A673 (cell line): ENCODE data around the gene PABPN1L.

ENCODE experiments used
- EZH2 ChIP-seq: fragments of 200-600 bp; sonication (generic); IDR thresholded peaks from 2 replicates; pipeline ENCODE4 v1.6.1; 2017; ENCODE audit warnings: borderline replicate concordance, low read depth, mild to moderate bottlenecking, mixed read lengths, antibody characterized with exemption, low read length; ENCODE audit not compliant: poor library complexity, severe bottlenecking
- TF ChIP-seq, protein P1 (sequence below): fragments of 300-800, 200-600 bp; sonication (generic); conservative IDR thresholded peaks from 2 replicates; pipeline ENCODE4 v1.5.1; 2017; ENCODE audit warnings: low read depth, mild to moderate bottlenecking, antibody characterized with exemption, low read length, moderate library complexity, mixed read lengths

DNA sequence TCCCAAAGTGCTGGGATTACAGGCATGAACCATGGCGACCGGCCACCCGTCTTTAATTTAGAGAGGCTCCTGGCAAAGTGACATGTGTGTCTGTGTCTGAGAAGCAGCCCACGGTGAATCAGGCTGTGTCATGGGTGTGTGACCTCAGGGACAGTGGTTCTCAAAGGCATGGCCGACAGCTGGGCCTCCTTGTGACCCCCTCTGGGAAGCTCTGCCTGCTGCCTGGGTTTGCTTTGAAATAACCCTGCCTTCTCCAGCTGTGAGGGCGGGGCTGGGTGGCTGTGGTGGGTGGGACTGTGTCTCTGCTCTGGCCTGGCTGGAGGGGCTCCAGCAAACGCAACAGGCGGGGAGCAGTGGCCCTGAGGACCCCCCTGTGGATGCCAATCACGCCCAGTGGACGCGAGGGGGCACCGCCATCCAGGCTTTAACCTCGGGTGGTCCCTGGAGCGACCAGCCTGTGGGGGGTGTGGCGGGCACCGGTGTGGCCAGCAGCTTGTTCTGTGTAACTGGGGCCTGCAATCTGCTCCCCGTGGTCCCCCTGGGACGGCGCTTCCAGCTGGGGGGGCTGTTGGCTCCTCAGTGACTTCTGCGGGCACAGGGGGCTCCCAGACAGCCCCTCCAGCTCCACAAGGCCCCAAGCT lies 46.0 kb downstream of the PABPN1L start:
- TF ChIP-seq, protein P1, sequence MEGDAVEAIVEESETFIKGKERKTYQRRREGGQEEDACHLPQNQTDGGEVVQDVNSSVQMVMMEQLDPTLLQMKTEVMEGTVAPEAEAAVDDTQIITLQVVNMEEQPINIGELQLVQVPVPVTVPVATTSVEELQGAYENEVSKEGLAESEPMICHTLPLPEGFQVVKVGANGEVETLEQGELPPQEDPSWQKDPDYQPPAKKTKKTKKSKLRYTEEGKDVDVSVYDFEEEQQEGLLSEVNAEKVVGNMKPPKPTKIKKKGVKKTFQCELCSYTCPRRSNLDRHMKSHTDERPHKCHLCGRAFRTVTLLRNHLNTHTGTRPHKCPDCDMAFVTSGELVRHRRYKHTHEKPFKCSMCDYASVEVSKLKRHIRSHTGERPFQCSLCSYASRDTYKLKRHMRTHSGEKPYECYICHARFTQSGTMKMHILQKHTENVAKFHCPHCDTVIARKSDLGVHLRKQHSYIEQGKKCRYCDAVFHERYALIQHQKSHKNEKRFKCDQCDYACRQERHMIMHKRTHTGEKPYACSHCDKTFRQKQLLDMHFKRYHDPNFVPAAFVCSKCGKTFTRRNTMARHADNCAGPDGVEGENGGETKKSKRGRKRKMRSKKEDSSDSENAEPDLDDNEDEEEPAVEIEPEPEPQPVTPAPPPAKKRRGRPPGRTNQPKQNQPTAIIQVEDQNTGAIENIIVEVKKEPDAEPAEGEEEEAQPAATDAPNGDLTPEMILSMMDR: no peak
- no peak for TF ChIP-seq EZH2
